KMS-11 (cell line): ENCODE measurements around the gene CALCOCO2.

Source experiments
- H2AFZ ChIP-seq: fragments of 200-600 bp; sonication (generic); 2 replicates; pipeline ENCODE4 v1.6.1; 2016; ENCODE audit warnings: antibody characterized with exemption, mixed run types, low read depth
- H3K27ac ChIP-seq: fragments of 200-600 bp; sonication (generic); 2 replicates; pipeline ENCODE4 v1.6.1; 2016; ENCODE audit warnings: mild to moderate bottlenecking, mixed run types
- H3K27me3 ChIP-seq: fragments of 200-600 bp; sonication (generic); 2 replicates; pipeline ENCODE4 v1.6.1; 2017; ENCODE audit warnings: mild to moderate bottlenecking, low read depth, mixed run types, moderate library complexity; ENCODE audit not compliant: insufficient read depth
- H3K36me3 ChIP-seq: fragments of 200-600 bp; sonication (generic); 2 replicates; pipeline ENCODE4 v1.6.1; 2017; ENCODE audit warnings: mild to moderate bottlenecking, mixed run types; ENCODE audit not compliant: insufficient read depth
- H3K4me1 ChIP-seq: fragments of 200-600 bp; sonication (generic); 2 replicates; pipeline ENCODE4 v1.6.1; 2016; ENCODE audit warnings: mild to moderate bottlenecking, low read depth, mixed run types; ENCODE audit not compliant: poor library complexity, severe bottlenecking
- H3K4me2 ChIP-seq: fragments of 200-600 bp; sonication (generic); 2 replicates; pipeline ENCODE4 v1.7.0; 2016; ENCODE audit warnings: mild to moderate bottlenecking, mixed run types
- H3K4me3 ChIP-seq: fragments of 200-600 bp; sonication (generic); IDR thresholded peaks from 2 replicates; pipeline ENCODE4 v1.6.1; 2017; ENCODE audit warnings: low read depth, low read length, mixed read lengths; ENCODE audit not compliant: insufficient read depth
- H3K79me2 ChIP-seq: fragments of 200-600 bp; sonication (generic); 2 replicates; pipeline ENCODE4 v1.6.1; 2016; ENCODE audit warnings: low read depth, mixed run types; ENCODE audit not compliant: insufficient read depth
- H3K9ac ChIP-seq: fragments of 200-600 bp; sonication (generic); 2 replicates; pipeline ENCODE4 v1.6.1; 2016; ENCODE audit warnings: mild to moderate bottlenecking, mixed run types
- H4K20me1 ChIP-seq: fragments of 200-600 bp; sonication (generic); 2 replicates; pipeline ENCODE4 v1.6.1; 2016; ENCODE audit warnings: mild to moderate bottlenecking, mixed run types; ENCODE audit not compliant: insufficient read depth
- TF ChIP-seq, protein P1 (sequence below): fragments of 200-600 bp; sonication (generic); conservative IDR thresholded peaks from 2 replicates; pipeline ENCODE4 v1.6.1; 2017; ENCODE audit warnings: low read depth, mild to moderate bottlenecking, antibody characterized with exemption, low read length, moderate library complexity, mixed read lengths

CALCOCO2 gene

DNA sequence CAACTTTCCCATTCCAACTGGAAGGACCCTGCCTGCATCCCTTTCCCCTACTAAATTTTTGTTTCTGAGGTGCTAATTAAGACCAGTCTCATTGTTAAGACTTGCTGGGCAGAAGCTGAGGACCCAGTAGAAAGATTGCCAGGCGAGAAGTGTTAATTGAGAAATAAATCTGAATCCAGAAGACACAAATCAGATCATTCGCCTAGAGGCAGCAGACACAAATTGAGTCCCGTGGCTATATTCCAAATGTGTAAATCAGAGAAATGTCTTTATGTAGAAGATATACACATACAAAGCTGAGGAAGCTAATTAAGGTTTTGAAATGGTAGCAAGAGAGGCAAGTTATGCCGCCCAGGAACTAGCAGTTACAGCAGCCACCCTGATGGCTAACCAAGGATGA, 29.6 kb downstream of the CALCOCO2 start:
- Histone ChIP-seq H3K27me3 (no peaks in the 10 kb centered on the region), H3K4me1 (peaks cover 9% of the 10 kb centered on the region), H3K4me2 (no peak overlapping the region), H4K20me1 (no peaks in the 10 kb centered on the region), H3K9ac (no peak overlapping the region), H3K36me3 (no peaks in the 10 kb centered on the region), H3K4me3 (no peak overlapping the region), H3K27ac (no peak overlapping the region), H3K79me2 (no peaks in the 10 kb centered on the region), H2AFZ (no peak overlapping the region)
- TF ChIP-seq, protein P1, sequence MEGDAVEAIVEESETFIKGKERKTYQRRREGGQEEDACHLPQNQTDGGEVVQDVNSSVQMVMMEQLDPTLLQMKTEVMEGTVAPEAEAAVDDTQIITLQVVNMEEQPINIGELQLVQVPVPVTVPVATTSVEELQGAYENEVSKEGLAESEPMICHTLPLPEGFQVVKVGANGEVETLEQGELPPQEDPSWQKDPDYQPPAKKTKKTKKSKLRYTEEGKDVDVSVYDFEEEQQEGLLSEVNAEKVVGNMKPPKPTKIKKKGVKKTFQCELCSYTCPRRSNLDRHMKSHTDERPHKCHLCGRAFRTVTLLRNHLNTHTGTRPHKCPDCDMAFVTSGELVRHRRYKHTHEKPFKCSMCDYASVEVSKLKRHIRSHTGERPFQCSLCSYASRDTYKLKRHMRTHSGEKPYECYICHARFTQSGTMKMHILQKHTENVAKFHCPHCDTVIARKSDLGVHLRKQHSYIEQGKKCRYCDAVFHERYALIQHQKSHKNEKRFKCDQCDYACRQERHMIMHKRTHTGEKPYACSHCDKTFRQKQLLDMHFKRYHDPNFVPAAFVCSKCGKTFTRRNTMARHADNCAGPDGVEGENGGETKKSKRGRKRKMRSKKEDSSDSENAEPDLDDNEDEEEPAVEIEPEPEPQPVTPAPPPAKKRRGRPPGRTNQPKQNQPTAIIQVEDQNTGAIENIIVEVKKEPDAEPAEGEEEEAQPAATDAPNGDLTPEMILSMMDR = 0 out of 2 replicates have a peak, but pooled peaks have one; percentile 3

- H3K4me1 ChIP-seq = peaks cover 8% of the 10 kb centered on the region
- H4K20me1 ChIP-seq = no peaks in the 10 kb centered on the region
- no peak overlapping the region for H3K4me2 ChIP-seq
- TF ChIP-seq, protein P1 = no peak
- no peak overlapping the region for H3K9ac ChIP-seq
- no peak overlapping the region for H2AFZ ChIP-seq
- no peaks in the 10 kb centered on the region for H3K79me2 ChIP-seq
- H3K27me3 ChIP-seq = no peaks in the 10 kb centered on the region
- H3K4me3 ChIP-seq = no peak overlapping the region
- no peaks in the 10 kb centered on the region for H3K36me3 ChIP-seq
- no peak overlapping the region for H3K27ac ChIP-seq
Measured at GRCh38 chr17:48868916-48869500, 38.2 kb downstream of the CALCOCO2 start.

DNA sequence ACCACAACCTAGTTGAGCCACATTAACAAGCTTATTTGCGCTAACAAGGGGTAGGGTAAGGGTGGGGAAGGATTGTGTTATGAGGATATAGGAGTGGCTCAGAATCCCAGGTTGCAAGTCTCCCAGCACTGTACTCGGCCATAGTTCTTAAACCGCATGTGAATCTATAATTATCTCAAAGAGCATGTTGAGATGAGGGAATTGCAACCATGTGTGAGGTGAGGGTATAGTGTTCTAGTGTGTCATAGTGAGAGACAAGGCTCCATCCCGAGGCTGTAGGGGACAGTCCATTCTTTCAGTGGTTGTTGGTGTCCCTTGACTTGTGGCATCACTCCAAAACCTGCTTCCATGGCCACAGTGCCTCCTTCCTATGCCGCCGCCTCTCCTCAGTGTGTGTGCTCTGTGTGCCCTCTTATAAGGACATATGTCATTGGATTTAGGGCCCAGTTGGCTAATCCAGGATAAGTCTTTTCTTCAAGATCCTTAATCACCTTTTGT, 39.0 kb downstream of the CALCOCO2 start:
- Histone ChIP-seq H3K4me2 (no peak overlapping the region), H3K27ac (no peak overlapping the region), H3K36me3 (no peaks in the 10 kb centered on the region), H3K4me3 (no peak overlapping the region), H2AFZ (no peak overlapping the region), H3K79me2 (no peaks in the 10 kb centered on the region), H4K20me1 (no peaks in the 10 kb centered on the region), H3K4me1 (peaks cover 8% of the 10 kb centered on the region), H3K27me3 (no peaks in the 10 kb centered on the region), H3K9ac (no peak overlapping the region)
- TF ChIP-seq, protein P1 = no peak

- no peak overlapping the region for H2AFZ ChIP-seq
- H3K79me2 ChIP-seq = no peaks in the 10 kb centered on the region
- no peak overlapping the region for H3K4me2 ChIP-seq
- TF ChIP-seq, protein P1 = no peak
- H3K36me3 ChIP-seq = no peaks in the 10 kb centered on the region
- H3K27ac ChIP-seq = no peak overlapping the region
- H4K20me1 ChIP-seq = no peaks in the 10 kb centered on the region
- H3K9ac ChIP-seq = no peak overlapping the region
- no peak overlapping the region for H3K4me3 ChIP-seq
- no peaks in the 10 kb centered on the region for H3K27me3 ChIP-seq
- peaks cover 8% of the 10 kb centered on the region for H3K4me1 ChIP-seq
Measured at GRCh38 chr17:48871035-48871550, 40.3 kb downstream of the CALCOCO2 start.
